ENCODE data around the gene SLC38A3.

Gene SLC38A3

DNA sequence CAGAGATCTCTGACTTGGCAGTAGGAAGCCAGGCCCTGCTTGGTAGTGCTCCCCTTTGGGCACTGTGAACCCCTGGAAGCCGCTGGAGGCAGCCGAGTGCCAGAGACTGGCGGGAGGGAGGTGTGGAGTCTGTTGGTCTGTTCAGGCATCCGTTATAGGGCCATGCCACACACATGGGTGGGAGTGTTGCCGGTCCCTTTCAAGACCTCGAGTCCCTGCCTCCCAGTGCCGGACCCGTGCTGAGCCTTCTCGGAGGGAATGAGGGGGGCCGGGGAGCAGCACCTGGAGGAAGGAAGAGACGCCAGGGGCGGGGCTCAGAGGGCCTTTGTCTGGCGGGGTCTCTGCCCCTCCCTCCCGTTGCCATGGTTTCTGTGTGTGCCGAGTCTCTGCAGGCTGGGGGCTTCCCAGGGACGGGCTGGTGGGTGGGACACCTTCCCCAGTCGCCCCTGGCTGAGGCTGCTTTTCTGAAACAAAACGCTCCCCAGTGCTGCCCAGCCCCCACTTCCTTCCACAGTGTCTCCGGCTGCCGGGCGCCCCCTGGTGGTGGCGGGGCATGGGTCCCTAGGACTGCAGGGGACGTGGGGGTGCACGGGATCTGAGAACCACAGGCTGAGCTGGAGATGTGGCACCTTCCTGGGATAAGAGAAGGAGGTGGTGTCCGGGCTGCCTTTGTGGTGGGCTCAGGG lies 40.9 kb downstream of the SLC38A3 start:
- H3K27ac ChIP-seq = peak overlapping the region; percentile 100
- DNase-seq (ENCODE audit: low spot score) = peak; percentile 69
- POLR2A ChIA-PET (ENCODE audit: low non-redundant PET) = no interaction called here
- TF ChIP-seq CTCF (conservative IDR thresholded peaks at IDR 0.05; ENCODE audit: low read depth) = peak; percentile 96
- CTCF ChIA-PET = interaction anchor here (0.5 to 1.1 kb wide), 9 partner anchors 8 to 82 kb away, joined by 3 to 12 read pairs (median 3); partner anchors contain the start of genes GNAI2 and SEMA3B

DNA sequence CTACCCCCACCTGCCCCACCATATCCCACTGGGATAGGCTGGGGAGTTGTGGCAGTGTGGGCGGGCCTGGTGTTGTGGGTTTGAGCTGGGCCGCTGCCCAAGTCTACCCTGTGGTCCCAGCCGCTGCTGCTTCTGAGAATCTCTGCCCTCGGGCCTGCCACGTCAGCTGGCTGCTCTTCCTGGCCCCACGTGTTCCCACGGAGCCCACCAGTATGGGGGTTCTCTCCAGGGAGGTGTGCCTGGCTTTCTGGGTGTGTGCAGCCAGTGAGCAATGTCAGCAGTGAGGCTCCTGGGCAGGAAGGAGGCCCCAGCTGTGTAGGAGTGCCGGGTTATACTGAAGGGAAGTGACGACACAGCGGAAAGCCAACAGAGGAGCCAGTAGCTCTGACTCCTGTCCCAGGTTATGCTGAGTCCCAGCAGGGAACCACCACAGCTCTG lies 41.5 kb downstream of the SLC38A3 start:
- DNase-seq (ENCODE audit: low spot score) = peak; percentile 83
- POLR2A ChIA-PET (ENCODE audit: low non-redundant PET) = no interaction called here
- CTCF ChIA-PET = interaction anchor here (0.5 to 1.1 kb wide), 9 partner anchors 9 to 82 kb away, joined by 3 to 12 read pairs (median 3); partner anchors contain the start of genes GNAI2 and SEMA3B
- TF ChIP-seq CTCF (conservative IDR thresholded peaks at IDR 0.05; ENCODE audit: low read depth) = peak; percentile 68
- peak overlapping the region; percentile 100 for H3K27ac ChIP-seq

DNA sequence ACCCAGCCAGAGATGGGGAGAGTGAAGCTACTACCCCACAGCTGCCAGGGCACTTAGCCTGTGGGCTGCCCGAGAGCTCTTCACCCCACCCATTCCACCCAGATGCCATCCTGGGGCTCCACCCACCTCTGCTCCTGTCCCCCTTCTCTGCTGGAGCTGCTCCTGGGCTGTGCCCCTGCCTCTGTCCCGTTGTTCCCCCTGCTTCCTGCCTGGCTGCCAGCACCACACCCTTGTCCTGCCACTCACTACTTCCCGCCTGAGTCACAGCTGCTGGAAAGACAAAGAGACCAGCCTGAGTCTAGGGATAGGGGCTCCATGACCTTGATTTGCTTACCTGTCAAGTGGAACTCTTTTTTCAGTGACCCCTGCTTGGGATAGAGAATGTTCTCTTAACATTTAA lies 43.3 kb downstream of the SLC38A3 start:
- peak overlapping the region; percentile 100 for H3K27ac ChIP-seq
- ChIA-PET POLR2A (ENCODE audit: low non-redundant PET) (no interaction called here), CTCF (no interaction called here)
- TF ChIP-seq CTCF (conservative IDR thresholded peaks at IDR 0.05; ENCODE audit: low read depth) = no peak
- DNase-seq (ENCODE audit: low spot score) = no peak

GRCh38 chr3:50249457-50249856 lies 44.4 kb downstream of the SLC38A3 start:
- ChIA-PET POLR2A (ENCODE audit: low non-redundant PET) (no interaction called here), CTCF (interaction anchor here (1.1 kb wide), 1 partner anchor 21 kb away, joined by 5 read pairs; no protein-coding TSS in a partner anchor)
- no peak for TF ChIP-seq CTCF (conservative IDR thresholded peaks at IDR 0.05; ENCODE audit: low read depth)
- peak overlapping the region; percentile 100 for H3K27ac ChIP-seq
- DNase-seq (ENCODE audit: low spot score) = no peak

DNA sequence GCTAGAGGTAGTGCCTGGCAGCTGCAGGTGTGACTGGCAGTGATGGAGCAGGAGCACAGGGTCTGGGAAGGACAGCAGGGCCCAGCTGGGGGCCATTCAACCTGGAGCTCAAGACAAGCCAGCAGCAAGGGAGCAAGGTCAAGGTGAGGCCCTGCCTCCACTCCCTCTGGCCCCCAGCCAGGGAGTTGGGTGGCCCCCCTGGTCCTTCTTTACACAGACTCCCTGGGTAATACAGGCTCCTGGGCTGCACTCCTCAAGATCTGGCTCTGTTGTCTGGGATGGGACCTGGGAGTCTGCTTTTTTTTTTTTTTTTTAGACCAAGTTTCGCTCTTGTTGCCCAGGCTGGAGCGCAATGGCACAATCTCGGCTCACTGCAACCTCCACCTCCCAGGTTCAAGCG lies 45.4 kb downstream of the SLC38A3 start:
- H3K27ac ChIP-seq = peak overlapping the region; percentile 100
- POLR2A ChIA-PET (ENCODE audit: low non-redundant PET) = no interaction called here
- TF ChIP-seq CTCF (conservative IDR thresholded peaks at IDR 0.05; ENCODE audit: low read depth) = no peak
- CTCF ChIA-PET = interaction anchor here (0.7 kb wide), 1 partner anchor 10 kb away, joined by 3 read pairs; no protein-coding TSS in a partner anchor
- DNase-seq (ENCODE audit: low spot score) = no peak

DNA sequence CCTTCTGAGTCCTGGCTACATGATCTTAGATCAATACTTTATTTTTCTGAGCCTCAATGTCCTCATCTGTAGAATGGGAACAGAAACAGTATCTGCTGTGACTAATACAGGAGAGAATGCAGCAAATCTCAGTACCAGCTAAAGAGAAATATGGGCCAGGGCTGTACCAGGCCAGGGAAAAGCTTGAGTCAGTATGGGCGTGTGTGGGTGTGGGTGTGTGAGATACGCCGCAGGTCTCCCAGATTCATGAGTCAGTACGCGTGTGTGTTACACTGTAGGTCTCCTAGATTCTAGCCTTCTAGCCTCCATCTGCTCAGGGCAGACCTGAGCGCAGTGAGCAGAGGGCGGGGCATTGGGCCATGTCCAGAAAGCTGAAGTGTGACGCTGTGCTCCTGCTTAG lies 46.1 kb downstream of the SLC38A3 start:
- POLR2A ChIA-PET (ENCODE audit: low non-redundant PET) = interaction anchor here (0.6 to 0.9 kb wide), 2 partner anchors 16 to 77 kb away, joined by 3 to 4 read pairs; partner anchors contain the start of genes GNAI2 and TUSC2
- peak; percentile 78 for DNase-seq (ENCODE audit: low spot score)
- no peak for TF ChIP-seq CTCF (conservative IDR thresholded peaks at IDR 0.05; ENCODE audit: low read depth)
- peak overlapping the region; percentile 100 for H3K27ac ChIP-seq
- CTCF ChIA-PET = interaction anchor here (0.5 to 0.6 kb wide), 2 partner anchors 9 to 26 kb away, joined by 3 read pairs; no protein-coding TSS in a partner anchor

Measured in RWPE1 (cell line).